DND-41 (cell line): ENCODE data around the gene HLF.

Experiments
- CTCF ChIP-seq: IDR thresholded peaks from 2 replicates; pipeline ENCODE4 v1.5.1; 2012; ENCODE audit warnings: borderline replicate concordance, low read length, moderate library complexity, mild to moderate bottlenecking; ENCODE audit not compliant: poor library complexity, severe bottlenecking; ENCODE audit errors: extremely low read depth
- EZH2 ChIP-seq: IDR thresholded peaks from 3 replicates; pipeline ENCODE4 v1.6.1; 2012; ENCODE audit warnings: borderline replicate concordance, low read depth, mild to moderate bottlenecking, moderate library complexity, low read length, inconsistent platforms; ENCODE audit not compliant: severe bottlenecking

DNA sequence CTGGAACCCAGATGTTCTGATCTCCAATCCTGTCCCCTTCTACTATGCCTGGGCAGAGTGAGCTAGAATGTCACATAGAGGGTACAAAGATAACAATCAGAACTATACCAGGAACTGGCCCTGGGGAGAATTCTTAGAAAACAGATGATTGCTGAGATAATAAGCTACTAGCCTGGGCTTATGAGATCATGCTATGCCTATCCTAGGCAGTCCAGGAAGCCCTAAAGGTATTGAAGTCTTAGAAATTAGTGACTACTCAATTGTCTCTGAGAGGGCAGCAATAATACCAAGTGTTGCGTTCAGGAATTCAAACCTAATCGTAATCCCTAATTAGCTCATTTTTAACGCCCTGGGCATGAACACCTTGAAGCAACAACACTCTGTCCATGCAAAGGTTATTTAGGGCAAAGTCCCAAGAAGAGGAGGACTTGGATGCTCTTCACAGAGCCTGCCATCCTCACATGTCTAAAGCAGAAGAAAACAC, 79.8 kb downstream of the HLF start:
- TF ChIP-seq CTCF (no peak), EZH2 (no peak)
